ENCODE measurements around the gene ATP4B. TPM values are rescaled to one million over a fixed set of nuclear protein-coding genes. Genes with fewer than 3 reads are reported as not detected.

ATP4B gene
- total RNA-seq, 1 experiment from 2014 or later: not detected

- Mint-ChIP-seq H3K36me3 (ENCODE audit: insufficient read depth, unreplicated experiment) (peaks cover 76% of the 10 kb centered on the region), H3K27ac (ENCODE audit: low read depth, unreplicated experiment) (no peak overlapping the region), H3K9me3 (ENCODE audit: unreplicated experiment) (peaks cover 9% of the 10 kb centered on the region), H3K4me3 (ENCODE audit: unreplicated experiment) (no peak overlapping the region), H3K4me1 (ENCODE audit: insufficient read depth, unreplicated experiment) (no peaks in the 10 kb centered on the region), H3K27me3 (ENCODE audit: insufficient read depth, unreplicated experiment) (no peaks in the 10 kb centered on the region)
- ChIA-PET CTCF (interaction anchor here (0.5 kb wide), 1 partner anchor 315 kb away, joined by 3 read pairs; no protein-coding TSS in a partner anchor), POLR2A (no interaction called here)
- no peak for TF ChIP-seq CTCF (IDR thresholded peaks at IDR 0.05; ENCODE audit: unreplicated experiment)
- BruUV-seq (replicated peaks): no TSS peak
- no peak for DNase-seq (ENCODE audit: unreplicated experiment)
- intact Hi-C loops (cut with micrococcal nuclease): no loop called here
Observed at GRCh38 chr13:113638806-113639205, 19.2 kb downstream of the ATP4B start.

GRCh38 chr13:113638173-113638746, 19.7 kb downstream of the ATP4B start:
- H3K4me3 Mint-ChIP-seq (ENCODE audit: unreplicated experiment): no peak overlapping the region
- no peaks in the 10 kb centered on the region for H3K27me3 Mint-ChIP-seq (ENCODE audit: insufficient read depth, unreplicated experiment)
- DNase-seq (ENCODE audit: unreplicated experiment): no peak
- CTCF ChIA-PET: no interaction called here
- intact Hi-C loops (cut with micrococcal nuclease): no loop called here
- no peak overlapping the region for H3K27ac Mint-ChIP-seq (ENCODE audit: low read depth, unreplicated experiment)
- TF ChIP-seq CTCF (IDR thresholded peaks at IDR 0.05; ENCODE audit: unreplicated experiment): no peak
- H3K36me3 Mint-ChIP-seq (ENCODE audit: insufficient read depth, unreplicated experiment): peaks cover 82% of the 10 kb centered on the region
- BruUV-seq (replicated peaks): no TSS peak
- POLR2A ChIA-PET: no interaction called here
- H3K9me3 Mint-ChIP-seq (ENCODE audit: unreplicated experiment): peaks cover 9% of the 10 kb centered on the region
- H3K4me1 Mint-ChIP-seq (ENCODE audit: insufficient read depth, unreplicated experiment): no peaks in the 10 kb centered on the region

- CTCF ChIA-PET: no interaction called here
- peaks cover 85% of the 10 kb centered on the region for H3K36me3 Mint-ChIP-seq (ENCODE audit: insufficient read depth, unreplicated experiment)
Observed at GRCh38 chr13:113637262-113638160, 20.5 kb downstream of the ATP4B start.

More at GRCh38 chr13:113637262-113638160, 20.5 kb downstream of the ATP4B start:
- BruUV-seq (replicated peaks): no TSS peak
- no peak for TF ChIP-seq CTCF (IDR thresholded peaks at IDR 0.05; ENCODE audit: unreplicated experiment)
- intact Hi-C loops (cut with micrococcal nuclease): no loop called here
- POLR2A ChIA-PET: no interaction called here
- DNase-seq (ENCODE audit: unreplicated experiment): no peak
- Mint-ChIP-seq H3K4me3 (ENCODE audit: unreplicated experiment) (no peak overlapping the region), H3K27me3 (ENCODE audit: insufficient read depth, unreplicated experiment) (no peaks in the 10 kb centered on the region), H3K9me3 (ENCODE audit: unreplicated experiment) (peaks cover 5% of the 10 kb centered on the region), H3K4me1 (ENCODE audit: insufficient read depth, unreplicated experiment) (no peaks in the 10 kb centered on the region), H3K27ac (ENCODE audit: low read depth, unreplicated experiment) (no peak overlapping the region)

Measured in MCF 10A (cell line).